ENCODE measurements around the gene MYBPC1. TPM values are rescaled to one million over a fixed set of nuclear protein-coding genes. Genes with fewer than 3 reads are reported as not detected.
A peak's percentile ranks its signal among the peaks of the same experiment; 100 is the strongest.

MYBPC1 gene
- total and polyA plus RNA-seq, 2 of the 13 experiments (the other 11 are each of a cell fraction or from before 2014, with no cell fraction given) = 0.31 to 0.53 TPM

- TF ChIP-seq ZNF296 (CRISPR knock-in tag; conservative IDR thresholded peaks at IDR 0.05) (no peak), MTA1 (CRISPR knock-in tag; IDR thresholded peaks at IDR 0.05; ENCODE audit: borderline replicate concordance) (no peak), REPIN1 (CRISPR knock-in tag; IDR thresholded peaks at IDR 0.05; ENCODE audit: borderline replicate concordance, low read depth) (no peak), ZFP91 (CRISPR knock-in tag; IDR thresholded peaks at IDR 0.05; ENCODE audit: borderline replicate concordance) (no peak; the same call in 1 of the 2 replicates), ZNF567 (CRISPR knock-in tag; IDR thresholded peaks at IDR 0.05; ENCODE audit: borderline replicate concordance) (no peak), CEBPZ (IDR thresholded peaks at IDR 0.05; ENCODE audit: low read length) (no peak), GABPA (IDR thresholded peaks at IDR 0.05; ENCODE audit: low read depth, low read length) (no peak), GABPA (CRISPR knock-in tag; IDR thresholded peaks at IDR 0.05; ENCODE audit: low read depth) (no peak), CSRNP1 (CRISPR knock-in tag; IDR thresholded peaks at IDR 0.05) (no peak), ZFP36L1 (CRISPR knock-in tag; IDR thresholded peaks at IDR 0.05) (no peak), ZBTB49 (CRISPR knock-in tag; IDR thresholded peaks at IDR 0.05; ENCODE audit: borderline replicate concordance) (no peak), PRPF4 (IDR thresholded peaks at IDR 0.05; ENCODE audit: low read depth, low read length, poor library complexity, severe bottlenecking) (no peak), DDIT3 (CRISPR knock-in tag; IDR thresholded peaks at IDR 0.05) (no peak), EEA1 (CRISPR knock-in tag; IDR thresholded peaks at IDR 0.05; ENCODE audit: borderline replicate concordance) (no peak), ZNF33B (CRISPR knock-in tag; IDR thresholded peaks at IDR 0.05) (no peak), ZNF382 (CRISPR knock-in tag; IDR thresholded peaks at IDR 0.05; ENCODE audit: borderline replicate concordance) (no peak), ZNF503 (CRISPR knock-in tag; IDR thresholded peaks at IDR 0.05) (peak; percentile 22; the same call in 1 of the 2 replicates)
Observed at GRCh38 chr12:101697197-101697929, 102.6 kb downstream of the MYBPC1 start, which contains the start of gene CHPT1 (continued).
